Stimulated activated CD4-positive, alpha-beta T cell treated with anti-CD3 and anti-CD28 coated beads, Interleukin-1b, Interleukin-23, amount 100 ng/mL, for 48 hours (primary cell): ENCODE results near the gene MYH7.
"Not testable (repeated sequence)": the region's sequence is repeated elsewhere in the genome, so short reads cannot be mapped to it uniquely, and the experiment has no call there.

Source experiments
- DNase-seq: peaks from one replicate; pipeline ENCODE4 v3.0.0-alpha.2; 2020

The MYH7 gene

GRCh38 chr14:23435543-23436326 lies at the start of gene MYH7:
TSS of gene MYH7 (minus strand) at chr14:23435660. CDS start at chr14:23433732, 1,928 bp downstream.
- no peak for DNase-seq

GRCh38 chr14:23483236-23483854 lies 47.9 kb upstream of the MYH7 start:
- DNase-seq: peak; percentile 4

GRCh38 chr14:23482823-23483148 lies 47.3 kb upstream of the MYH7 start:
- DNase-seq: no peak

- no peak for DNase-seq
Measured at GRCh38 chr14:23481979-23482822, 46.7 kb upstream of the MYH7 start.

- DNase-seq: no peak
Measured at GRCh38 chr14:23481362-23481970, 46.0 kb upstream of the MYH7 start.

GRCh38 chr14:23478109-23478759 lies 42.8 kb upstream of the MYH7 start:
- DNase-seq: peak; percentile 38

GRCh38 chr14:23470947-23471346 lies 35.5 kb upstream of the MYH7 start:
- DNase-seq: no peak

- DNase-seq: no peak
Measured at GRCh38 chr14:23469906-23470403, 34.5 kb upstream of the MYH7 start.

GRCh38 chr14:23469127-23469905 lies 33.9 kb upstream of the MYH7 start, which contains the start of gene NGDN:
TSS of gene NGDN (plus strand) at chr14:23469703. CDS start at chr14:23469716, 13 bp downstream.
- DNase-seq: peak; percentile 94

GRCh38 chr14:23468704-23469126 lies 33.3 kb upstream of the MYH7 start:
- DNase-seq: no peak

- no peak for DNase-seq
Measured at GRCh38 chr14:23465261-23465660, 29.8 kb upstream of the MYH7 start.

- no peak for DNase-seq
Measured at GRCh38 chr14:23464700-23465099, 29.2 kb upstream of the MYH7 start.

- no peak for DNase-seq
Measured at GRCh38 chr14:23460960-23461359, 25.5 kb upstream of the MYH7 start.

- no peak for DNase-seq
Measured at GRCh38 chr14:23457587-23458445, 22.4 kb upstream of the MYH7 start.

- DNase-seq: not testable (repeated sequence)
Measured at GRCh38 chr14:23456883-23457586, 21.6 kb upstream of the MYH7 start.

GRCh38 chr14:23454445-23454856 lies 19.0 kb upstream of the MYH7 start:
- DNase-seq: no peak

- DNase-seq: no peak
Measured at GRCh38 chr14:23452237-23452636, 16.8 kb upstream of the MYH7 start.

GRCh38 chr14:23450379-23450778 lies 14.9 kb upstream of the MYH7 start:
- no peak for DNase-seq

GRCh38 chr14:23449314-23449713 lies 13.9 kb upstream of the MYH7 start:
- no peak for DNase-seq
